PC-9 (cell line): Measurements from ENCODE around the gene TTC38. TPM values are rescaled to one million over a fixed set of nuclear protein-coding genes. Genes with fewer than 3 reads are reported as not detected.

Source experiments
- BruUV-seq: library from RNA; stranded (reverse); fragments of 400-500 nt; replicated peaks from 2 replicates; lab custom pipeline; 2021; lab: Mats Ljungman, UMichigan
- CTCF ChIA-PET: fragments of 300-600 bp; sonication (Branson Sonifier 250); formaldehyde crosslinking; loops from one replicate; lab custom pipeline; 2022; ENCODE audit warnings: antibody characterized with exemption; lab: Charles Lee
- POLR2A ChIA-PET: fragments of 300-600 bp; sonication (Branson Sonifier 250); formaldehyde crosslinking; loops from one replicate; lab custom pipeline; 2022; ENCODE audit warnings: antibody characterized with exemption; ENCODE audit not compliant: unreplicated experiment; lab: Charles Lee
- DNase-seq, 2 experiments: peaks; one replicate each; pipeline versions ENCODE4 v3.0.0 to v3.0.0-alpha.2; 2015 to 2022; ENCODE audit warnings: mixed read lengths in 1 of 2
- H2AFZ ChIP-seq: fragments of 200-600 bp; sonication (generic); 2 replicates; pipeline ENCODE4 v1.8.1; 2017; ENCODE audit warnings: antibody characterized with exemption
- H3F3A ChIP-seq: fragments of 200-600 bp; sonication (generic); 2 replicates; pipeline ENCODE4 v1.8.1; 2017; ENCODE audit warnings: antibody characterized with exemption, mild to moderate bottlenecking, low read depth; ENCODE audit not compliant: insufficient read depth
- H3K27ac ChIP-seq: fragments of 200-600 bp; sonication (generic); 2 replicates; pipeline ENCODE4 v1.6.1; 2016; ENCODE audit warnings: mixed run types
- H3K27me3 ChIP-seq: fragments of 200-600 bp; sonication (generic); 2 replicates; pipeline ENCODE4 v1.6.1; 2016; ENCODE audit warnings: low read depth, mixed run types; ENCODE audit not compliant: insufficient read depth
- H3K36me3 ChIP-seq: fragments of 200-600 bp; sonication (generic); 2 replicates; pipeline ENCODE4 v1.6.1; 2016; ENCODE audit warnings: low read depth, mixed run types
- H3K4me1 ChIP-seq: fragments of 200-600 bp; sonication (generic); replicated peaks from 2 replicates; pipeline ENCODE4 v1.6.1; 2016; ENCODE audit warnings: mixed run types; ENCODE audit not compliant: insufficient read depth
- H3K4me2 ChIP-seq: fragments of 200-600 bp; sonication (generic); 2 replicates; pipeline ENCODE4 v1.6.1; 2017; ENCODE audit warnings: mixed run types
- H3K4me3 ChIP-seq: fragments of 200-600 bp; sonication (generic); 2 replicates; pipeline ENCODE4 v1.6.1; 2016; ENCODE audit warnings: mixed run types
- H3K79me2 ChIP-seq: fragments of 200-600 bp; sonication (generic); 2 replicates; pipeline ENCODE4 v1.6.1; 2017; ENCODE audit warnings: low read depth, mixed run types
- H3K9me2 ChIP-seq: fragments of 200-600 bp; sonication (generic); 2 replicates; pipeline ENCODE4 v1.8.1; 2017; ENCODE audit warnings: mild to moderate bottlenecking; ENCODE audit not compliant: insufficient read depth
- H3K9me3 ChIP-seq: fragments of 200-600 bp; sonication (generic); 2 replicates; pipeline ENCODE4 v1.8.1; 2016; ENCODE audit warnings: low read depth; ENCODE audit not compliant: insufficient read depth
- H4K20me1 ChIP-seq: fragments of 200-600 bp; sonication (generic); 2 replicates; pipeline ENCODE4 v1.8.1; 2017; ENCODE audit not compliant: insufficient read depth
- CTCF ChIP-seq: fragments of 200-600 bp; sonication (generic); conservative IDR thresholded peaks from 2 replicates; pipeline ENCODE4 v1.6.1; 2017; ENCODE audit warnings: mixed run types, antibody characterized with exemption, mild to moderate bottlenecking, moderate library complexity
- EZH2 ChIP-seq: fragments of 200-600 bp; sonication (generic); IDR thresholded peaks from 2 replicates; pipeline ENCODE4 v1.8.0; 2017; ENCODE audit warnings: antibody characterized with exemption, low read depth
- intact Hi-C: fragments of 100-400 bp; cut with micrococcal nuclease; formaldehyde crosslinking; loops from one replicate; pipeline ENCODE4 v1.10.0; 2022; ENCODE audit not compliant: unreplicated experiment
- total RNA-seq: library from RNA; stranded (reverse); gene quantifications from 2 replicates; pipeline ENCODE4 v1.2.3, GENCODE V29; 2021

Gene TTC38
- total RNA-seq, 1 experiment from 2014 or later: 15.2 TPM

- Histone ChIP-seq H3K9me2 (no peaks in the 10 kb centered on the region), H3F3A (peaks cover 10% of the 10 kb centered on the region), H3K4me3 (no peak overlapping the region), H3K79me2 (peaks cover 78% of the 10 kb centered on the region), H3K4me2 (no peak overlapping the region), H2AFZ (no peak overlapping the region), H3K36me3 (peaks cover 22% of the 10 kb centered on the region), H3K27ac (no peak overlapping the region), H3K27me3 (no peaks in the 10 kb centered on the region), H3K9me3 (no peaks in the 10 kb centered on the region), H4K20me1 (peaks cover 5% of the 10 kb centered on the region; the same call in 1 of the 2 replicates), H3K4me1 (peaks cover 20% of the 10 kb centered on the region)
- no peak for TF ChIP-seq CTCF
- TF ChIP-seq EZH2: no peak
- CTCF ChIA-PET: no interaction called here
- no TSS peak for BruUV-seq
- no peak for DNase-seq
- POLR2A ChIA-PET: no interaction called here
- intact Hi-C loops: no loop called here
Observed at GRCh38 chr22:46300491-46300890, 32.7 kb downstream of the TTC38 start.

- no TSS peak for BruUV-seq
- POLR2A ChIA-PET: no interaction called here
- no peaks in the 10 kb centered on the region for H3K9me3 ChIP-seq
- H3K27ac ChIP-seq: no peak overlapping the region
- TF ChIP-seq EZH2: no peak
- H4K20me1 ChIP-seq: peaks cover 5% of the 10 kb centered on the region; the same call in 1 of the 2 replicates
- peaks cover 26% of the 10 kb centered on the region for H3K36me3 ChIP-seq
- H3K4me2 ChIP-seq: no peak overlapping the region
- peaks cover 89% of the 10 kb centered on the region for H3K79me2 ChIP-seq
- H3K4me1 ChIP-seq: 0 out of 2 replicates have a peak, but pooled peaks cover 4% of the 10 kb centered on the region
- CTCF ChIA-PET: no interaction called here
- no peaks in the 10 kb centered on the region for H3K27me3 ChIP-seq
- no peaks in the 10 kb centered on the region for H3K9me2 ChIP-seq
- H3K4me3 ChIP-seq: no peak overlapping the region
- H2AFZ ChIP-seq: no peak overlapping the region
- no peak for DNase-seq
- H3F3A ChIP-seq: peaks cover 10% of the 10 kb centered on the region
- intact Hi-C loops: no loop called here
Observed at GRCh38 chr22:46303347-46303965, 35.6 kb downstream of the TTC38 start.

- Histone ChIP-seq H2AFZ (no peak overlapping the region), H3K79me2 (peaks cover 49% of the 10 kb centered on the region), H3K4me3 (no peak overlapping the region), H3K4me2 (no peak overlapping the region), H3K9me3 (no peaks in the 10 kb centered on the region), H3F3A (peaks cover 5% of the 10 kb centered on the region; the same call in 1 of the 2 replicates), H3K4me1 (no peaks in the 10 kb centered on the region), H3K9me2 (no peaks in the 10 kb centered on the region), H3K27me3 (no peaks in the 10 kb centered on the region), H4K20me1 (peaks cover 3% of the 10 kb centered on the region; the same call in 1 of the 2 replicates), H3K27ac (no peak overlapping the region), H3K36me3 (0 out of 2 replicates have a peak, but pooled peaks cover 8% of the 10 kb centered on the region)
- BruUV-seq: no TSS peak
- no peak for DNase-seq
- POLR2A ChIA-PET: no interaction called here
- intact Hi-C loops: no loop called here
- no peak for TF ChIP-seq CTCF
- CTCF ChIA-PET: no interaction called here
Observed at GRCh38 chr22:46308283-46308988, 40.6 kb downstream of the TTC38 start.
